Tibial nerve (tissue), 4 donors: Measurements from ENCODE around the gene BCAS3. TPM values are rescaled to one million over a fixed set of nuclear protein-coding genes. Genes with fewer than 3 reads are reported as not detected.
A peak's percentile ranks its signal among the peaks of the same experiment; 100 is the strongest.

Source experiments
- DNase-seq, 2 donors: peaks; one replicate each; pipeline ENCODE4 v3.0.0-alpha.2; 2019; ENCODE audit warnings: low spot score in 2 of 2
- H3K27ac ChIP-seq, 4 donors: fragments of 200-600 bp; sonication (generic) in 3 of 4; one replicate each; pipeline ENCODE4 v1.5.1; 2017 to 2019; ENCODE audit warnings: mild to moderate bottlenecking in 1 of 4
- H3K27me3 ChIP-seq, 2 donors: fragments of 200-600 bp; sonication (generic) in 1 of 2; one replicate each; pipeline versions ENCODE4 v1.5.1 to v1.6.0; 2017 to 2019
- H3K36me3 ChIP-seq, 3 donors: fragments of 200-600 bp; sonication (generic); one replicate each; pipeline ENCODE4 v1.5.1; 2018 to 2019
- H3K4me1 ChIP-seq, 4 donors: fragments of 200-600 bp; sonication (generic) in 3 of 4; one replicate each; pipeline ENCODE4 v1.5.1; 2017 to 2019
- H3K4me3 ChIP-seq, 4 donors: fragments of 200-600 bp; sonication (generic) in 3 of 4; one replicate each; pipeline ENCODE4 v1.5.1; 2017 to 2019; ENCODE audit warnings: mild to moderate bottlenecking in 1 of 4, moderate library complexity in 1 of 4
- H3K9me3 ChIP-seq, 4 donors: fragments of 200-600 bp; sonication (generic) in 3 of 4; one replicate each; pipeline ENCODE4 v1.5.1; 2017 to 2019
- CTCF ChIP-seq, 5 experiments: fragments of 200-600 bp in 3 of 5; fragments of 450-650 bp in 2 of 5; sonication (generic) in 3 of 5; IDR thresholded peaks; one replicate each; pipeline ENCODE4 v1.5.1; 2016 to 2019; ENCODE audit warnings: antibody characterized with exemption in 5 of 5, mild to moderate bottlenecking in 3 of 5, moderate library complexity in 2 of 5
- EP300 ChIP-seq, 2 donors: sonication (generic); formaldehyde crosslinking; IDR thresholded peaks; one replicate each; pipeline ENCODE4 v1.6.1; 2017; ENCODE audit warnings: antibody characterized with exemption in 2 of 2, mild to moderate bottlenecking in 1 of 2
- POLR2A ChIP-seq, 2 donors: fragments of 450-650 bp; IDR thresholded peaks; one replicate each; pipeline ENCODE4 v1.6.1; 2017; ENCODE audit warnings: antibody characterized with exemption in 2 of 2, mild to moderate bottlenecking in 2 of 2, moderate library complexity in 2 of 2
- WGBS, 2 donors: methylation state at CpG; one replicate each; pipeline ENCODE4 v1.1.5; 2018; 5-methylcytosine and 5-hydroxymethylcytosine counted together
- total RNA-seq, 4 donors: library from RNA; depleted of rRNA; stranded (reverse); fragments of >200 nt; gene quantifications; one replicate each; pipeline ENCODE4 v1.1.0, GENCODE V29; 2016

BCAS3 gene
- total RNA-seq, 4 donors from 2014 or later, result 26.4 to 48.1 (median 44.8) TPM

DNA sequence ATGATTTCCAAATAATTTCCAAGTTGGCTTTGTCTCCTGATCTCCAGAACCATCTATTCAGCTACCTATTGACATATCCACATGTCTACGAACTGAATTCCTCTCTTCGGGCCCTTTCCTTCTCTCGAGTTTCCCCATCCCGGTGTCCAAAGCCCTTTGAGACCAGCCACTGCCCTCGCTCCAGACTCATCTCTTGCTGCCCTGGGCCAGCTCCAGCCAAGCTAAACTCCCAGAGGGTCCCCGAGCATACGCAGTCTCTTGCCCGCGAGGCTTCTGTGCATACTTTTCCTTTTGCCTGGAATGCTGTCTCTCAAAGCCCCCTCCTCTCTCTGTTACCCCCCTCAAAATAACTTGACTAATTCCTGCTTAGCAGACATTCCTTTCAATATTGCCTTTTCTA is 694.8 kb downstream of the BCAS3 start:
- Histone ChIP-seq H3K27ac (no peak overlapping the region), H3K36me3 (peaks cover 0 to 16% (median 0%) of the 10 kb centered on the region in 3 donors), H3K4me3 (no peak overlapping the region), H3K27me3 (no peaks in the 10 kb centered on the region), H3K9me3 (no peaks in the 10 kb centered on the region), H3K4me1 (no peaks in the 10 kb centered on the region)
- TF ChIP-seq EP300 (IDR thresholded peaks at IDR 0.05), result no peak
- no peak for TF ChIP-seq CTCF (IDR thresholded peaks at IDR 0.05)
- no peak for TF ChIP-seq POLR2A (IDR thresholded peaks at IDR 0.05)
- no peak for DNase-seq
- WGBS, 2 donors, result 74 to 76% methylated on average over 9 of the region's 9 CpGs

DNA sequence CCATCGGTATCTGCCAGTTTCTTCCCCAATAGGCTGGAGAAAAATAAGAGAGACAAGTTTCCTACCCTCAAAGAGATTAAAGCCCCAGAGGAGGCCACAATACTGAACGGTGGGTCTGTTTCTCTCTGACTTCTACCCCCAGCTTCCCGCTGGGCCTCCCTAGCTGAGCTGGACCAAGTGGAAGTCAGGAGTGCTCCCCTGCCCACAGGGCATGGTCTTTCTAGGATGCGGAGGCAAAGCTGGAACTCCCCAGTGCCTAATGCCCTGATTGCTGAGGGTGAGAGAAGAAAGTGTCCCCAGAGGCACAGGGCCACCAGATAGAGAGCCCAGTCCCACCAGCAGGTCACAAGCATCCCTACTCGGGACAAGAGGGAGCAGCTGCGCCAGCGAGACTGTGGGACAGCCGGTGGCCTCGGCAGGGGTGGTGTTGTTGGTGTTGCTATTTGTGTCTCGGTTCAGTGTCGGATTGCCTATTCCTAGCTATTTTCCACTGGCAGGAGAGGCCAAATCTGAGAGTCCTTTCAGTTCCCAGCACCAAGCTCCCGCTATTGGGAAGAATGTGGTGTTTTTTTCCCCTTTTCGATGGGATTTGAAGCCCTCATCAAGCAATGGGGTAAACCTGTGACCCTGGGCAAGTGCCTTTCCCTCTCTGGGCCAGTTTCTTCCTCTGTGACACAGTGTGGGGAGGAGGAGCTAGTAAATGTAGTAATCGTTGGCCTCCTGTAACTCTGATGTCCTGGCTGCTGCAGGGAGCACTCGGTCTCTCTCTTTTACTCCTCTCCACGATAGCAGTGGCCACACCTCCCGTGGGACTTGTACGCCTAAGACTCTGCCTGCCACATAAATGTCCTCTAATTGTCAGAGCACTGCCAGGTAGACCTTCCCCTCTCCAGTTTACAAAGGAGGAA is 699.5 kb downstream of the BCAS3 start:
- peaks cover 0 to 15% (median 5%) of the 10 kb centered on the region in 4 donors for H3K4me1 ChIP-seq
- no peaks in the 10 kb centered on the region for H3K27me3 ChIP-seq
- no peaks in the 10 kb centered on the region for H3K9me3 ChIP-seq
- 79 to 84% methylated on average over 18 of the region's 18 CpGs for WGBS, 2 donors
- no peaks in the 10 kb centered on the region for H3K36me3 ChIP-seq
- TF ChIP-seq POLR2A (IDR thresholded peaks at IDR 0.05), result no peak
- TF ChIP-seq CTCF (IDR thresholded peaks at IDR 0.05), result no peak
- no peak for TF ChIP-seq EP300 (IDR thresholded peaks at IDR 0.05)
- DNase-seq, result no peak
- peak overlapping the region in 2 of 4 donors; percentile 4 to 26 for H3K27ac ChIP-seq
- no peak overlapping the region for H3K4me3 ChIP-seq

- Histone ChIP-seq H3K4me3 (no peak overlapping the region), H3K4me1 (peaks cover 0 to 18% (median 5%) of the 10 kb centered on the region in 4 donors), H3K27ac (peak overlapping the region in 2 of 4 donors; percentile 7 to 64), H3K27me3 (no peaks in the 10 kb centered on the region), H3K9me3 (no peaks in the 10 kb centered on the region), H3K36me3 (no peaks in the 10 kb centered on the region)
- no peak for DNase-seq
- 80 to 84% methylated on average over 8 of the region's 8 CpGs for whole genome bisulfite sequencing, 2 donors
- TF ChIP-seq EP300 (IDR thresholded peaks at IDR 0.05) (no peak), CTCF (IDR thresholded peaks at IDR 0.05) (no peak), POLR2A (IDR thresholded peaks at IDR 0.05) (no peak)
Measured at GRCh38 chr17:61378658-61379456, 701.2 kb downstream of the BCAS3 start.

- Histone ChIP-seq H3K4me3 (no peak overlapping the region), H3K4me1 (peaks cover 0 to 21% (median 5%) of the 10 kb centered on the region in 4 donors), H3K27ac (peak overlapping the region in 1 of 4 donors; percentile 9), H3K27me3 (no peaks in the 10 kb centered on the region), H3K36me3 (no peaks in the 10 kb centered on the region), H3K9me3 (no peaks in the 10 kb centered on the region)
- WGBS, 2 donors, result 75% methylated on average over 21 of the region's 21 CpGs
- no peak for TF ChIP-seq POLR2A (IDR thresholded peaks at IDR 0.05)
- no peak for TF ChIP-seq CTCF (IDR thresholded peaks at IDR 0.05)
- TF ChIP-seq EP300 (IDR thresholded peaks at IDR 0.05), result no peak
- no peak for DNase-seq
Measured at GRCh38 chr17:61379457-61380216, 702.0 kb downstream of the BCAS3 start.
